ENCODE data around the gene DNAH9.

DNAH9 gene

DNA sequence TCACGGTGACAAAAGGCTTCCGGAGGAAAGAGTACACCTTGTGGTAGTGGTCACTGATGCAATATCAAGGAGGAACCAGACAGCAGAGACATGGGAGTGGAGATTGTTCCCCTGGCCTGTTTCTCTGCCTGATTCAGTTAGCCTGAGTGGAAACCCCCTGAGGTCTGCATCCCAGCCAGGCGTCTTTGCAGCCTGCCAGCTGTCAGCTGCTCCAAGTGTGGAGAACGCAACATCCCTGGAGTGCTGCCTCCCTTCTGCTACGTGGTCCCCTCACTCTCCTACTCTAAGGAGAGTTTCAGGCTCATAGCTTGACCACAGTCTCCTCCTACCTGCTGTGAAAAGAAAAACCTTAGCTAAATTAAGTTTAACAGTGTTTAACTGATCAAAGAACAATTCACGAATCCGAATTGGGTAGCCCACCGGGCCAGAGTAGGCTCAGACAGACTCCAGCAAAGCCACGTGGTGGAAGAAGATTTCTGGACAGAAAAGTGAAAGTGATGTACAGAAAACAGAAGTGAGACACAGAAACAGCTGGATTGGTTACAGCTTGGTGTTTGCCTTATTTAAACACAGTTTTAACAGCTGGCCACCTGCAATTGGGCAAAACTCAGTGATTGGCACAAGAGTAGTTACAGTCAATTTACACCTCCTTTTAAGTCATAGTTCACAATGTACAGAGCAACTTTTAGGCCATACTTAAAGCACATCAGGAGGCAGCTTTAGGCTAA lies 188.6 kb downstream of the DNAH9 start:
- H3K4me3 ChIP-seq (ENCODE audit: low read length), result no peak overlapping the region
- TF ChIP-seq ZNF274 (IDR thresholded peaks at IDR 0.05; ENCODE audit: low read depth, low read length), result no peak

GRCh38 chr17:11795906-11796305 lies 197.6 kb downstream of the DNAH9 start:
- no peak for TF ChIP-seq ZNF274 (IDR thresholded peaks at IDR 0.05; ENCODE audit: low read depth, low read length)
- H3K4me3 ChIP-seq (ENCODE audit: low read length), result no peak overlapping the region

GRCh38 chr17:11797803-11798202 lies 199.5 kb downstream of the DNAH9 start:
- H3K4me3 ChIP-seq (ENCODE audit: low read length), result no peak overlapping the region
- TF ChIP-seq ZNF274 (IDR thresholded peaks at IDR 0.05; ENCODE audit: low read depth, low read length), result no peak

DNA sequence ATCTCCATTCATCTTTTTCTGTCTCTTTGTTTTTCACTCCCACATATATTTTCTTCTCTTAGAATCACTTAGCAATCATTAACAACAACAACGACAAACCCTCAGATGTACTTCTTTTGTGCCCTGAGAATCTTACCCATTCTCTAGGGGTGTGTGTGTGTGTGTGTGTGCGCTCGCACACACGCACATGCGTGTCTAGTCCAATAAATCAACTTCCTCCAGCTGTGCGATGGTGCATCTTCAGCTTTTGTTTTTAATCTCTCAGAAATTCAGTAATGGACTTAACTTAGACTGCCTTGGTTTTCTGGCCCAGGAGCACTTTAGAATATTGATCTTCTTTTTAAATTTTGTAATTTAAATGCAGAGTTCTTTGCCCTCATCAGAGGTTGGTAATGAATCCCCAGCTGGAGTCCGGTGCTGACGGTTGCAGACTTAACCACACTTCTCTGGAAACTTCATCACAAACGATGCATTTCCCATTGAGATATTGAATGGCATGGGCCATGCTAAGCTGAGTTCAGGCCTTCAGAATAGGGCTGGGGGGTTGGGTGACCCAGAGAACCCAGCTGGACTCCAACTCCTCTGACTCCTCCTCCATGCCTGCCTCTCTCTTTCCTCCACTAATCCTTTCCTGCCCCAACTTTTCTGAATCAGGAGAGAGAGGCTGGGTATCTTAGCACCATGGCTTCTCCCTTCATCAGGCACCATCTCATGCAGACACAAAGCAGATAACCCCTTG lies 205.1 kb downstream of the DNAH9 start:
- no peak overlapping the region for H3K4me3 ChIP-seq (ENCODE audit: low read length)
- TF ChIP-seq ZNF274 (IDR thresholded peaks at IDR 0.05; ENCODE audit: low read depth, low read length), result no peak

DNA sequence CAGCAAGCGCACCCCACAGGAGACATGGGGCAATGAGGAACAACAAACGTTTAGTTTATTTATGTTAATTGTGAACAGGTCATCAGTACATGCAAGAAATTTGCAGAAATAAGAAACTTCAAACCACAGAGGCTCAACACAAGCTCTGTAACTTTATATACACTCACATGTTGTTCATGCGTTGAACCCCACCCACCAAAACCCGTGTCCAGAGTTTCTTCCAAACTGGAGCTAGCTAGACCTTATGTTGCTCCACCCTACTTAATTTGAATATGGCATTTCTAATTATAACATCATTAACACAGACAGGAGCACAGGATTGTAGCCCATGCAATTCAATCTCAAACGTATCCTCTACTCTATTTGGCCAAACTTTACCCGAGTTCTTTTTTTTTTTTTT lies 206.9 kb downstream of the DNAH9 start:
- no peak for TF ChIP-seq ZNF274 (IDR thresholded peaks at IDR 0.05; ENCODE audit: low read depth, low read length)
- no peak overlapping the region for H3K4me3 ChIP-seq (ENCODE audit: low read length)

DNA sequence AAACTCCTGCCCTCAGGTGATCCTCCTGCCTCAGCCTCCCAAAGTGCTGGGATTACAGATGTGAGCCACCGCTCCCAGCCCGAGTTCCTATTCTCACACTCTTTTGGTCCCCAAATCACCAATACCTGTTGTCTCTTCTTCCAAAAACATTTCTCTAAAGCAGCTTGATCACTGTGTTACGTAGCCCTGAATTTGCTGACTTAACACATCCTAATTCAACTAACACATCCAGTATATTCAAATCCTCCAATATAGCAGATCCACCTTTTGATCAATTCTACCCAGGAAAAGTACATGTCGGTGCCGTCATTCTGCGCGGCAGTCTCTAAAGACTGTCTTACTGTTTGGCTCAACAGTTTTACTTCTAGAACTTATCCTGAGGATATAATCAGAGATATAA lies 207.7 kb downstream of the DNAH9 start:
- no peak for TF ChIP-seq ZNF274 (IDR thresholded peaks at IDR 0.05; ENCODE audit: low read depth, low read length)
- H3K4me3 ChIP-seq (ENCODE audit: low read length), result no peak overlapping the region

- H3K4me3 ChIP-seq (ENCODE audit: low read length), result no peak overlapping the region
- no peak for TF ChIP-seq ZNF274 (IDR thresholded peaks at IDR 0.05; ENCODE audit: low read depth, low read length)
Observed at GRCh38 chr17:11807606-11808005, 209.3 kb downstream of the DNAH9 start.

- no peak for TF ChIP-seq ZNF274 (IDR thresholded peaks at IDR 0.05; ENCODE audit: low read depth, low read length)
- H3K4me3 ChIP-seq (ENCODE audit: low read length), result no peak overlapping the region
Observed at GRCh38 chr17:11813278-11813677, 215.0 kb downstream of the DNAH9 start.

- no peak overlapping the region for H3K4me3 ChIP-seq (ENCODE audit: low read length)
- no peak for TF ChIP-seq ZNF274 (IDR thresholded peaks at IDR 0.05; ENCODE audit: low read depth, low read length)
Observed at GRCh38 chr17:11813871-11814270, 215.6 kb downstream of the DNAH9 start.

DNA sequence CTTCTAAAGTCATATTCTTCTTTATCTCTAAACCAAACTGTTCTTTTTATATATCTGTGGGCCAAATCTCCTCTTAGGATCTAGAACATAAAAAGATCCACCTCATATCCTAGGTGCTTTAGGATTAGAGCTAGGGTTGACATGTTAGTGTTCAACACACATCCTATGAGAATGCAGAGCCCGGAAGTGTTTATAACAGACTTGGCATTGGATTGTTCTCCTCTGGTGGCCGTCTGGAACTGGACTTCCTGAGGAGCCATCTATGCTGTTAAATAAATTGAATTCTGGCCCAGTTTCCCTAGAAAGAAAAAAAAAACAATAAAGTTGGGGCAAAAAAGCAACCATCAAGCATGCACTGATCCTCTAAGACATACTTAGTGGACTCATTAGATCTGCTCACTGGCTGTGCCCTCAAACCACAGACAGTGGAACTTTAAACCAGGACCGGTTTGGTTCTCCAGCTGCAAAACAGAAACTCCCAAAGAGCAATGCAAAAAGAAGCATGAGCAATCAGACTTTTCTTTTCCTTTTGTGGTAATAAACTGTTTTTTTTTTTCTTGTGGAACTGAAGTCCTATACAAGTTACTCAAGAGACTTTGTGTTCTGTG lies 216.5 kb downstream of the DNAH9 start:
- no peak overlapping the region for H3K4me3 ChIP-seq (ENCODE audit: low read length)
- TF ChIP-seq ZNF274 (IDR thresholded peaks at IDR 0.05; ENCODE audit: low read depth, low read length), result no peak

GRCh38 chr17:11816409-11816808 lies 218.1 kb downstream of the DNAH9 start:
- TF ChIP-seq ZNF274 (IDR thresholded peaks at IDR 0.05; ENCODE audit: low read depth, low read length), result no peak

DNA sequence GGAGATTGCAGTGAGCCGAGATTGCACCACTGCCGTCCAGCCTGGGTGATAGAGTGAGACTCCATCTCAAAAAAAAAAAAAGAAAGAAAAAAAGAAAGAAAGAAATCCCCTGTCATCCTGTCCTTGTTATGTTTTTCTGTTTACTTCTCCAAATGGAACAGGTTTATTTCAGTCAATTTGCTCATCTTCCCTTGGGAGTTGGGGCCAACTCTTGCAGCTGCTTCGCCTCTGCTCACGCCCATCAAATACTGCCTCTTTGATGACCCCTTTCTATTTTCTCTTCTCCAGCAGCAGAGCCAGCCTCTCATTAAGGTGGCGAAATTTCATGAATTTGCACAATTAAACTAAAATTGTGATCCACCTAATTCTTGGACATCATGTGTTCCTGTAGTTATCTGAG lies 225.6 kb downstream of the DNAH9 start:
- no peak for TF ChIP-seq ZNF274 (IDR thresholded peaks at IDR 0.05; ENCODE audit: low read depth, low read length)
- no peak overlapping the region for H3K4me3 ChIP-seq (ENCODE audit: low read length)

More at GRCh38 chr17:11816409-11816808, 218.1 kb downstream of the DNAH9 start:
- H3K4me3 ChIP-seq (ENCODE audit: low read length), result no peak overlapping the region

DNA sequence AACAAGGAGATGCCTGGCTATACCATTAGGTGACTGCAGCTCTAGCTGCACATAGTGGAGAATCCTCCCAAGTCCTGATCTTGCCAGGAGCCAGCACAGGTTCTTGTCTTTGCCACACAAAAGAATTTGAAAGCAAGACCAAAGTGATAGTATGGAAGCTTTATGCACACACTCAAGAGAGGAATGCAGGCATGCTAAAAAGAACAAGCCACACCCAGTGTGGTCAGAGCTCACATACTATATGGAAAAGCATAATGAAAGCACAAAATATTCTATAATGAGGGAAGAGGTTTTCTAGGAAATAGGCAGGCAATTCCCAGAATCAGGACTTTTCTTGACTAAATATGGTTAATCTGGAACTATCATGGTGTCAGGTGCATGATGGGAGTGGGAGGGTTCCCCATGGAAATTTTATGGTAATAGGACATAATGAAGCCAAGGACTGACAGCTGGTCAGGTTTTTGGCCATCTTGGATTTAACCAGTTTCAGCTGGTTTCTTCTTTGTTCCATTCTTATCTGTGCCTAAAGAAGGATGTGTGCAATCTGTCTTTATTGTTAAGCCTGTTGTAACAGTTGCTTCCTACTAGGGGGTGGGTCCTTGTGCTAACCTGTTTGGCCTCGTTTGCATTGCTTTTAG lies 227.4 kb downstream of the DNAH9 start:
- H3K4me3 ChIP-seq (ENCODE audit: low read length), result no peak overlapping the region
- no peak for TF ChIP-seq ZNF274 (IDR thresholded peaks at IDR 0.05; ENCODE audit: low read depth, low read length)

GRCh38 chr17:11832401-11833137 lies 234.3 kb downstream of the DNAH9 start:
- no peak for TF ChIP-seq ZNF274 (IDR thresholded peaks at IDR 0.05; ENCODE audit: low read depth, low read length)
- no peak overlapping the region for H3K4me3 ChIP-seq (ENCODE audit: low read length)
